IMR-90 (cell line): ENCODE results near the gene BCL11A. TPM values are rescaled to one million over a fixed set of nuclear protein-coding genes. Genes with fewer than 3 reads are reported as not detected.

ENCODE experiments used
- ATAC-seq: fragments of 200-7000 bp; cut with Tn5 transposase; 2 replicates; pipeline ENCODE4 v1.9.1; 2020; ENCODE audit warnings: low read depth, mild to moderate bottlenecking, moderate library complexity
- BruUV-seq: library from RNA; stranded (reverse); fragments of 400-500 nt; replicated peaks from 2 replicates; lab custom pipeline; 2021; lab: Mats Ljungman, UMichigan
- CTCF ChIA-PET: fragments of 300-600 bp; formaldehyde crosslinking; extraction: SDS; loops from one replicate; lab custom pipeline; 2021; ENCODE audit warnings: antibody characterized with exemption; lab: Yijun Ruan, JAX
- POLR2A ChIA-PET: fragments of 300-600 bp; sonication (Branson Sonifier 250); formaldehyde crosslinking; loops from one replicate; lab custom pipeline; 2022; ENCODE audit warnings: antibody characterized with exemption; ENCODE audit not compliant: unreplicated experiment; lab: Charles Lee
- DNase-seq: peaks from one replicate; pipeline ENCODE4 v3.0.0; 2013
- H2AFZ ChIP-seq: replicated peaks from 2 replicates; pipeline ENCODE3; 2013; ENCODE audit warnings: low read length, mild to moderate bottlenecking; ENCODE audit not compliant: poor library complexity
- H2AK5ac ChIP-seq: 2 replicates; pipeline ENCODE4 v1.6.1; 2013; ENCODE audit warnings: low read depth, low read length, inconsistent platforms
- H2AK9ac ChIP-seq: replicated peaks from 2 replicates; pipeline ENCODE3; 2013; ENCODE audit warnings: mild to moderate bottlenecking, low read depth, low read length, moderate library complexity; ENCODE audit not compliant: poor library complexity
- H2BK120ac ChIP-seq: 2 replicates; pipeline ENCODE4 v1.6.1; 2013; ENCODE audit warnings: low read depth, low read length, inconsistent platforms
- H2BK15ac ChIP-seq: 3 replicates; pipeline ENCODE4 v1.6.1; 2013; ENCODE audit warnings: low read depth, low read length, inconsistent platforms
- H2BK20ac ChIP-seq: 2 replicates; pipeline ENCODE4 v1.6.1; 2013; ENCODE audit warnings: low read depth, mild to moderate bottlenecking, inconsistent platforms, low read length, moderate library complexity
- H2BK5ac ChIP-seq: 2 replicates; pipeline ENCODE4 v1.6.1; 2013; ENCODE audit warnings: mild to moderate bottlenecking, low read depth, low read length, inconsistent platforms; ENCODE audit not compliant: poor library complexity, severe bottlenecking
- H3K14ac ChIP-seq: replicated peaks from 2 replicates; pipeline ENCODE4 v1.6.1; 2013; ENCODE audit warnings: low read depth, low read length, inconsistent platforms
- H3K18ac ChIP-seq: 2 replicates; pipeline ENCODE4 v1.6.1; 2013; ENCODE audit warnings: low read depth, low read length, control low read depth
- H3K23ac ChIP-seq: 2 replicates; pipeline ENCODE4 v1.6.1; 2013; ENCODE audit warnings: low read depth, low read length, inconsistent platforms
- H3K27ac ChIP-seq: 2 replicates; pipeline ENCODE4 v1.5.1; 2013; ENCODE audit warnings: mild to moderate bottlenecking, control low read depth, low read length; ENCODE audit not compliant: insufficient read depth
- H3K27me3 ChIP-seq: 2 replicates; pipeline ENCODE4 v1.6.1; 2013; ENCODE audit warnings: low read length; ENCODE audit not compliant: control insufficient read depth, insufficient read depth
- H3K36me3 ChIP-seq: 2 replicates; pipeline ENCODE4 v1.6.1; 2013; ENCODE audit warnings: low read length, mixed read lengths; ENCODE audit not compliant: control insufficient read depth, insufficient read depth
- H3K4ac ChIP-seq: 2 replicates; pipeline ENCODE4 v1.6.1; 2013; ENCODE audit warnings: low read depth, low read length, inconsistent platforms
- H3K4me1 ChIP-seq: 2 replicates; pipeline ENCODE4 v1.6.1; 2013; ENCODE audit warnings: low read length, mixed read lengths; ENCODE audit not compliant: control insufficient read depth, insufficient read depth
- H3K4me2 ChIP-seq: 2 replicates; pipeline ENCODE4 v1.6.1; 2013; ENCODE audit warnings: low read depth, mild to moderate bottlenecking, control low read depth, low read length, moderate library complexity
- H3K4me3 ChIP-seq: 2 replicates; pipeline ENCODE4 v1.5.1; 2013; ENCODE audit warnings: low read depth, mild to moderate bottlenecking, control low read depth, low read length, moderate library complexity; ENCODE audit not compliant: insufficient read depth
- H3K56ac ChIP-seq: 2 replicates; pipeline ENCODE4 v1.6.1; 2013; ENCODE audit warnings: low read length, inconsistent platforms; ENCODE audit not compliant: insufficient read depth; ENCODE audit errors: extremely low read depth
- H3K79me1 ChIP-seq, 2 experiments: 2 replicates each; pipeline ENCODE4 v1.6.1; 2013; ENCODE audit warnings: low read length in 2 of 2, inconsistent platforms in 1 of 2, low read depth in 1 of 2
- H3K9ac ChIP-seq: 2 replicates; pipeline ENCODE4 v1.6.1; 2013; ENCODE audit warnings: low read depth, low read length, control low read depth
- H3K9me1 ChIP-seq: 2 replicates; pipeline ENCODE4 v1.6.1; 2013; ENCODE audit warnings: low read length, inconsistent platforms; ENCODE audit not compliant: insufficient read depth
- H3K9me3 ChIP-seq: 2 replicates; pipeline ENCODE4 v1.6.1; 2013; ENCODE audit warnings: low read length; ENCODE audit not compliant: control insufficient read depth, insufficient read depth
- H4K20me1 ChIP-seq: 2 replicates; pipeline ENCODE4 v1.6.1; 2013; ENCODE audit warnings: low read length, inconsistent platforms; ENCODE audit not compliant: insufficient read depth
- H4K5ac ChIP-seq: 2 replicates; pipeline ENCODE4 v1.6.1; 2013; ENCODE audit warnings: mild to moderate bottlenecking, low read depth, low read length, control low read depth
- H4K8ac ChIP-seq, 2 experiments: 2 replicates each; pipeline ENCODE4 v1.6.1; 2013; ENCODE audit warnings: low read depth in 2 of 2, low read length in 2 of 2, control low read depth in 1 of 2, inconsistent platforms in 1 of 2
- H4K91ac ChIP-seq: 2 replicates; pipeline ENCODE4 v1.6.1; 2013; ENCODE audit warnings: low read depth, low read length, inconsistent platforms; ENCODE audit not compliant: insufficient read depth
- BHLHE40 ChIP-seq: fragments of 150-350 bp; IDR thresholded peaks from 2 replicates; pipeline ENCODE4 v1.6.1; 2016; ENCODE audit warnings: mild to moderate bottlenecking, low read depth, low read length
- MAFK ChIP-seq: IDR thresholded peaks from 2 replicates; pipeline ENCODE4 v1.6.1; 2012; ENCODE audit warnings: low read depth, low read length, improper control_type of control experiment
- NFE2L2 ChIP-seq: fragments of 150-350 bp; IDR thresholded peaks from 2 replicates; pipeline ENCODE4 v1.6.1; 2016; ENCODE audit warnings: low read depth, mild to moderate bottlenecking, low read length
- RAD21 ChIP-seq: IDR thresholded peaks from 2 replicates; pipeline ENCODE4 v1.6.1; 2012; ENCODE audit warnings: low read length, improper control_type of control experiment
- WGBS, 2 experiments: methylation state at CpG; one replicate each; pipeline versions ENCODE4 v1.1.5 to v1.1.7; 2013; ENCODE audit warnings: missing lambda C conversion rate in 2 of 2; ENCODE audit not compliant: insufficient read length in 1 of 2; ENCODE audit errors: extremely low coverage in 2 of 2; 5-methylcytosine and 5-hydroxymethylcytosine counted together
- dilution Hi-C: fragments of 300-500 bp; cut with HindIII; formaldehyde crosslinking; loops from one replicate; pipeline ENCODE4 v1.14.3; 2018; ENCODE audit warnings: low sequenced_read_pairs; ENCODE audit not compliant: unreplicated experiment
- in situ Hi-C: fragments of 300-500 bp; cut with MboI; formaldehyde crosslinking; loops from 3 replicates; pipeline ENCODE4 v1.14.3; 2019; ENCODE audit warnings: low sequenced_read_pairs, inconsistent platforms, mixed read lengths
- intact Hi-C: fragments of 100-400 bp; cut with micrococcal nuclease; formaldehyde crosslinking; loops from 2 replicates; pipeline ENCODE4 v1.10.0; 2022
- polyA plus RNA-seq, 3 experiments: library from polyadenylated mRNA; depleted of rRNA; stranded (reverse); fragments of >200 nt; gene quantifications; 2 replicates each; pipeline ENCODE4 v1.2.3, GENCODE V29; 2012; ENCODE audit warnings: low replicate concordance in 1 of 3
- total RNA-seq: library from RNA; depleted of rRNA; stranded (reverse); fragments of >200 nt; gene quantifications from 2 replicates; pipeline ENCODE4 v1.2.3, GENCODE V29; 2012

Gene BCL11A
- total and polyA plus RNA-seq, 2 of the 4 experiments (the other 2 are of a cell fraction) = 1.0 to 1.1 TPM

DNA sequence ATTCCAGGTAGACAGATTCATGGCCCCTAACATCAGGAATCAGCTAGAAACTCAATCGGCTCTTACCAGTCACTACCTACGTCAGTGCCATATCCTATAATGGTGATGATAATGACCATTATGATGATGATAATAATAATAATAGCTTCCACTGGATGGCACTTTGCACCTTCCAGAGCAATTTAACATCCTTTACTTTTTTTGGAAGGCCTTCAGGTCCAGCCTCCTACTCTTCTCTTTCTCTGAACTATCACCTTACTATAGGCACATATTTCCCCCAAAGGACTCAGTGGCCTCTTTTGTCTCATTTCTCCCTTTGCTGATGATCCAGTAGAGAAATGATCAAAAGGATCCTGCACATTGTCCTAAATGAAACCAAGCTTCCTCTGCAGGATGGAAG, 56.0 kb downstream of the BCL11A start:
- DNase-seq (no peak), ATAC-seq (no peak)
- Histone ChIP-seq H3K9me3 (no peaks in the 10 kb centered on the region), H3K4me1 (no peaks in the 10 kb centered on the region), H2AK9ac (no peak overlapping the region), H3K27ac (no peak overlapping the region), H3K9ac (no peak overlapping the region), H3K23ac (no peak overlapping the region), H2AK5ac (no peak overlapping the region), H2BK15ac (no peak overlapping the region), H4K91ac (no peak overlapping the region), H4K20me1 (no peaks in the 10 kb centered on the region; the same call in 1 of the 2 replicates), H3K56ac (no peak overlapping the region), H4K5ac (no peak overlapping the region), H3K9me1 (no peaks in the 10 kb centered on the region), H3K27me3 (peaks cover 2% of the 10 kb centered on the region; the same call in 1 of the 2 replicates), H2AFZ (no peak overlapping the region), H3K79me1 (no peaks in the 10 kb centered on the region), H3K36me3 (no peaks in the 10 kb centered on the region), H3K18ac (no peak overlapping the region), H3K14ac (no peak overlapping the region), H4K8ac (no peak overlapping the region), H2BK120ac (no peak overlapping the region), H3K4ac (no peak overlapping the region), H3K4me3 (no peak overlapping the region), H2BK20ac (no peak overlapping the region), H3K4me2 (no peak overlapping the region), H2BK5ac (no peak overlapping the region)
- no CpG with 5 or more reads among the region's 2 CpGs for WGBS, 2 experiments
- 0 out of 2 replicates have a peak, but pooled peaks have one; percentile 5 for TF ChIP-seq RAD21
- TF ChIP-seq MAFK = no peak
- no peak for TF ChIP-seq BHLHE40
- no peak for TF ChIP-seq NFE2L2
- intact Hi-C loops = no loop called here
- ChIA-PET CTCF (no interaction called here), POLR2A (no interaction called here)
- in situ Hi-C loops = no loop called here
- dilution Hi-C loops = no loop called here
- BruUV-seq = no TSS peak
